HepG2 (cell line): Measurements from ENCODE around the gene NME7. TPM values are rescaled to one million over a fixed set of nuclear protein-coding genes. Genes with fewer than 3 reads are reported as not detected.

Source experiments
- ARID3A ChIP-seq: IDR thresholded peaks from 2 replicates; pipeline ENCODE4 v1.6.1; 2012; ENCODE audit warnings: low read depth, low read length, improper control_type of control experiment
- CSRNP2 ChIP-seq: sonication (generic); formaldehyde crosslinking; conservative IDR thresholded peaks from 2 replicates; pipeline ENCODE4 v1.8.0; 2022; ENCODE audit warnings: low read depth, missing genetic modification reagents
- DMAP1 ChIP-seq: IDR thresholded peaks from 2 replicates; pipeline ENCODE4 v1.6.1; 2016
- ELF4 ChIP-seq: sonication (generic); formaldehyde crosslinking; IDR thresholded peaks from 2 replicates; pipeline ENCODE4 v1.5.0; 2020; ENCODE audit warnings: missing genetic modification reagents, mild to moderate bottlenecking, moderate library complexity, borderline replicate concordance
- KDM4B ChIP-seq: sonication (generic); formaldehyde crosslinking; IDR thresholded peaks from 2 replicates; pipeline ENCODE4 v1.4.0; 2020; ENCODE audit warnings: missing genetic modification reagents
- KDM5A ChIP-seq: fragments of 200-600 bp; sonication (generic); IDR thresholded peaks from 2 replicates; pipeline ENCODE4 v1.7.0; 2018; ENCODE audit warnings: antibody characterized with exemption, mild to moderate bottlenecking, low read length, borderline replicate concordance
- LCORL ChIP-seq, 2 experiments: fragments of 450-650 bp in 1 of 2; sonication (generic) in 1 of 2; formaldehyde crosslinking in 1 of 2; IDR thresholded peaks; 2 replicates each; pipeline versions ENCODE4 v1.5.0 to v1.6.1; 2017 to 2020; ENCODE audit warnings: antibody characterized with exemption in 1 of 2, missing genetic modification reagents in 1 of 2
- MIER2 ChIP-seq: IDR thresholded peaks from 2 replicates; pipeline ENCODE4 v1.6.1; 2016; ENCODE audit warnings: missing biosample characterization, missing genetic modification reagents
- NONO ChIP-seq, 2 experiments: fragments of 450-650 bp in 1 of 2; sonication (generic) in 1 of 2; formaldehyde crosslinking in 1 of 2; IDR thresholded peaks in 1 of 2; conservative IDR thresholded peaks in 1 of 2; 2 replicates each; pipeline versions ENCODE4 v1.6.1 to v1.8.0; 2017 to 2022; ENCODE audit warnings: mild to moderate bottlenecking in 1 of 2, missing genetic modification reagents in 1 of 2, moderate library complexity in 1 of 2
- REST ChIP-seq, 2 experiments: IDR thresholded peaks; 2 replicates each; pipeline ENCODE4 v1.6.1; 2011 to 2012; ENCODE audit warnings: low read length in 2 of 2, borderline replicate concordance in 1 of 2, low read depth in 1 of 2, mild to moderate bottlenecking in 1 of 2, moderate library complexity in 1 of 2
- RXRB ChIP-seq: IDR thresholded peaks from 2 replicates; pipeline ENCODE4 v1.6.1; 2016; ENCODE audit warnings: borderline replicate concordance, missing genetic modification reagents, missing compliant biosample characterization
- SRSF4 ChIP-seq: fragments of 200-400 bp; formaldehyde crosslinking; IDR thresholded peaks from one replicate; pipeline ENCODE4 v1.6.1; 2018; ENCODE audit warnings: mild to moderate bottlenecking, low read depth, low read length, moderate library complexity; ENCODE audit not compliant: poor library complexity, severe bottlenecking
- TRIM24 ChIP-seq: sonication (generic); formaldehyde crosslinking; IDR thresholded peaks from 2 replicates; pipeline ENCODE4 v1.8.0; 2022; ENCODE audit warnings: mild to moderate bottlenecking, missing genetic modification reagents
- ZFP1 ChIP-seq: IDR thresholded peaks from 2 replicates; pipeline ENCODE4 v1.6.1; 2016
- ZFP36 ChIP-seq: fragments of 150-350 bp; IDR thresholded peaks from 2 replicates; pipeline ENCODE4 v1.6.1; 2018; ENCODE audit warnings: borderline replicate concordance, low read length, low read depth; ENCODE audit not compliant: partially characterized antibody
- ZMYM4 ChIP-seq: sonication (generic); formaldehyde crosslinking; IDR thresholded peaks from 2 replicates; pipeline ENCODE4 v1.8.1; 2023; ENCODE audit warnings: mild to moderate bottlenecking, missing genetic modification reagents
- ZNF10 ChIP-seq: sonication (generic); formaldehyde crosslinking; IDR thresholded peaks from 2 replicates; pipeline ENCODE4 v1.4.0; 2020; ENCODE audit warnings: mild to moderate bottlenecking, low read depth, missing genetic modification reagents, borderline replicate concordance
- ZNF543 ChIP-seq: sonication (generic); formaldehyde crosslinking; IDR thresholded peaks from 2 replicates; pipeline ENCODE4 v1.4.0; 2020; ENCODE audit warnings: mild to moderate bottlenecking, missing genetic modification reagents
- ZNF703 ChIP-seq: sonication (generic); formaldehyde crosslinking; IDR thresholded peaks from 2 replicates; pipeline ENCODE4 v1.5.1; 2020; ENCODE audit warnings: missing genetic modification reagents, mild to moderate bottlenecking, moderate library complexity, borderline replicate concordance
- polyA plus RNA-seq, 8 experiments: library from polyadenylated mRNA; depleted of rRNA in 3 of 8; stranded (reverse) in 7 of 8; unstranded in 1 of 8; fragments of >200 nt; fragmentation: Illumina TruSeq in 4 of 8; extraction: Trizol in 4 of 8; gene quantifications; 2 replicates each; pipeline versions ENCODE4 v1.2.1 to v1.2.3, GENCODE V29; 2011 to 2016; ENCODE audit warnings: low read depth in 4 of 8, missing spikeins in 1 of 8, mixed read lengths in 1 of 8; ENCODE audit not compliant: insufficient read depth in 1 of 8
- total RNA-seq, 5 experiments: library from RNA; depleted of rRNA; stranded (reverse); fragments of >200 nt; fragmentation: Illumina TruSeq; extraction: Trizol; gene quantifications; 2 replicates each; pipeline ENCODE4 v1.2.3, GENCODE V29; 2016; ENCODE audit warnings: low read depth in 1 of 5
- TF ChIP-seq, protein P1 (sequence below): sonication (generic); formaldehyde crosslinking; IDR thresholded peaks from 2 replicates; pipeline ENCODE4 v1.9.0; 2021; ENCODE audit warnings: missing genetic modification reagents, borderline replicate concordance

Gene NME7
- total and polyA plus RNA-seq, 2 of the 13 experiments (the other 11 are each of a cell fraction or from before 2014, with no cell fraction given), result 9.4 to 22.5 TPM

DNA sequence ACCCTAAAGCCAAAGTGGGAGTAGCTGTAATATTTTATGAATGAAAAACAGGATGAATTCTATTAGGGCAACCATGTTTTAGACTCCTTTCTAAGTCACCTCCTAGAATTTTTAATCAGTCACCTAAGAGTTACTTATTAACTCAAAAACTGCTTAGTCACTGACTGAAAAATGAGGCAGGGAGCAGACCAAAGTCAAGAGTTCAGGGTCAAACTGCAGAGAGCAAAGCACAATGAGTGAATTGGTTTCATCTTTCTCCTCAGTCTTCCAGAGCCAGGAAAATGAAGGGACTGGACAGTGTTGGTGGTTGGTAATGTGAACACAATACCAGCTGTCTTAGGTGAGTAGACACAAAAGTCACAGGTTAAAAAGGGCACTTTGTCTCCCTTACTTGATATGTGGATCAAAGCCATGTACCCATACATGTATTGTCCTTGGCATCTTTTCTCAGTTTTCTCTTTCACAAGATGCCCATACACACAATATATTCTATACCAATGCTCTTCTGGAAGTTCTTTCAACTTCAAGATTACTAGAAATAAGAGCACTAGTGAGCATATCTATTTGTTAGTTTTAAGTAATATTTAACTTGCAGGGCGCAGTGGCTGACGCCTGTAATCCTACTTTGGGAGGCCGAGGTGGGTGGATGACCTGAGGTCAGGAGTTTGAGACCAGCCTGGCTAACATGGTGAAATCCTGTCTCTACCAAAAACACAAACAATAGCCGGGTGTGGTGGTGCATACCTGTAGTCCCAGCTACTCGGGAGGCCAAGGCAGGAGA is 218.9 kb downstream of the NME7 start (continued):
- TF ChIP-seq, protein P1, sequence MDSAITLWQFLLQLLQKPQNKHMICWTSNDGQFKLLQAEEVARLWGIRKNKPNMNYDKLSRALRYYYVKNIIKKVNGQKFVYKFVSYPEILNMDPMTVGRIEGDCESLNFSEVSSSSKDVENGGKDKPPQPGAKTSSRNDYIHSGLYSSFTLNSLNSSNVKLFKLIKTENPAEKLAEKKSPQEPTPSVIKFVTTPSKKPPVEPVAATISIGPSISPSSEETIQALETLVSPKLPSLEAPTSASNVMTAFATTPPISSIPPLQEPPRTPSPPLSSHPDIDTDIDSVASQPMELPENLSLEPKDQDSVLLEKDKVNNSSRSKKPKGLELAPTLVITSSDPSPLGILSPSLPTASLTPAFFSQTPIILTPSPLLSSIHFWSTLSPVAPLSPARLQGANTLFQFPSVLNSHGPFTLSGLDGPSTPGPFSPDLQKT (CRISPR knock-in tag), result no peak
- TF ChIP-seq TRIM24, result peak; percentile 83
- TF ChIP-seq RXRB (CRISPR knock-in tag), result peak; percentile 94
- peak; percentile 98 for TF ChIP-seq ZMYM4 (CRISPR knock-in tag)
- no peak for TF ChIP-seq SRSF4
- TF ChIP-seq LCORL (IDR thresholded peaks at IDR 0.05), result no peak
- peak; percentile 76 for TF ChIP-seq LCORL (CRISPR knock-in tag; IDR thresholded peaks at IDR 0.05)
- no peak for TF ChIP-seq KDM5A
- peak; percentile 34; the same call in 1 of the 2 replicates for TF ChIP-seq KDM4B (CRISPR knock-in tag)
- no peak for TF ChIP-seq NONO (IDR thresholded peaks at IDR 0.05)
- 0 out of 2 replicates have a peak, but pooled peaks have one; percentile 58 for TF ChIP-seq NONO (CRISPR knock-in tag; conservative IDR thresholded peaks at IDR 0.05)
- TF ChIP-seq ZNF10 (CRISPR knock-in tag), result no peak
- TF ChIP-seq ZFP1 (CRISPR knock-in tag), result no peak
- TF ChIP-seq MIER2, result peak; percentile 64; the same call in 1 of the 2 replicates
- TF ChIP-seq REST (IDR thresholded peaks at IDR 0.05; ENCODE audit: borderline replicate concordance in 1 of 2, low read depth in 1 of 2, low read length in 2 of 2), result no peak
- peak; percentile 51; the same call in 1 of the 2 replicates for TF ChIP-seq DMAP1 (CRISPR knock-in tag)
- no peak for TF ChIP-seq ZNF703 (CRISPR knock-in tag)
- no peak for TF ChIP-seq ELF4 (CRISPR knock-in tag)
- peak; percentile 82 for TF ChIP-seq ZNF543 (CRISPR knock-in tag)
- no peak for TF ChIP-seq CSRNP2
- TF ChIP-seq ARID3A, result peak; percentile 96
- TF ChIP-seq ZFP36, result no peak
